Colonic mucosa (tissue), 4 donors: ENCODE results near the gene MLLT10. TPM values are rescaled to one million over a fixed set of nuclear protein-coding genes. Genes with fewer than 3 reads are reported as not detected.

Source experiments
- DNase-seq: peaks from one replicate; pipeline ENCODE4 v3.0.0-alpha.2; 2020
- H3K27ac ChIP-seq: fragments of 200-600 bp; one replicate; pipeline ENCODE4 v1.8.0; 2021
- H3K27me3 ChIP-seq: fragments of 200-600 bp; one replicate; pipeline ENCODE4 v1.8.0; 2021
- H3K36me3 ChIP-seq: fragments of 200-600 bp; one replicate; pipeline ENCODE4 v1.8.0; 2021
- H3K4me1 ChIP-seq: fragments of 200-600 bp; one replicate; pipeline ENCODE4 v1.8.0; 2021; ENCODE audit warnings: mild to moderate bottlenecking
- H3K4me3 ChIP-seq: fragments of 200-600 bp; one replicate; pipeline ENCODE4 v1.8.0; 2021
- H3K9ac ChIP-seq, 2 donors: one replicate each; pipeline ENCODE4 v1.7.0; 2013; ENCODE audit warnings: control low read depth in 2 of 2, low read depth in 2 of 2, low read length in 2 of 2
- H3K9me3 ChIP-seq: fragments of 200-600 bp; one replicate; pipeline ENCODE4 v1.8.0; 2021
- CTCF ChIP-seq: fragments of 200-600 bp; IDR thresholded peaks from one replicate; pipeline ENCODE4 v1.8.0; 2022; ENCODE audit warnings: antibody characterized with exemption, mild to moderate bottlenecking
- intact Hi-C: fragments of 100-400 bp; cut with DNase I; formaldehyde crosslinking; loops from one replicate; pipeline ENCODE4 v1.14.1; 2022
- total RNA-seq, 2 donors: library from RNA; stranded (reverse); fragmentation: NEBNext Ultra II Directional in 1 of 2; extraction: Animal tissue kit (Norgen Biotek cat#: 25700) in 1 of 2; gene quantifications; one replicate each; pipeline ENCODE4 v1.2.1, GENCODE V29; 2021
- donor health status: healthy.
- donor health status: DM: no; HTN: no; CAD: no.
- donor health status: DM: no; HTN: no; CAD: no.

The MLLT10 gene
- total RNA-seq, 2 donors from 2014 or later = 17.8 to 25.1 TPM

- H3K9ac ChIP-seq = peak overlapping the region in 1 of 2 donors; percentile 32
- no peaks in the 10 kb centered on the region for H3K4me1 ChIP-seq
- intact Hi-C loops = no loop called here
- no peak for DNase-seq
- H3K36me3 ChIP-seq = no peaks in the 10 kb centered on the region
- TF ChIP-seq CTCF = no peak
- H3K9me3 ChIP-seq = no peaks in the 10 kb centered on the region
- peaks cover 69% of the 10 kb centered on the region for H3K27me3 ChIP-seq
- H3K4me3 ChIP-seq = peak overlapping the region; percentile 9
- no peak overlapping the region for H3K27ac ChIP-seq
Observed at GRCh38 chr10:21515361-21516241, 18.4 kb upstream of the MLLT10 start.

- peak; percentile 43 for DNase-seq
- no peaks in the 10 kb centered on the region for H3K36me3 ChIP-seq
- no peaks in the 10 kb centered on the region for H3K9me3 ChIP-seq
- H3K27ac ChIP-seq = no peak overlapping the region
- peaks cover 69% of the 10 kb centered on the region for H3K27me3 ChIP-seq
- intact Hi-C loops = no loop called here
- peak overlapping the region; percentile 30 to 32 for H3K9ac ChIP-seq
- H3K4me1 ChIP-seq = no peaks in the 10 kb centered on the region
- no peak for TF ChIP-seq CTCF
- peak overlapping the region; percentile 51 for H3K4me3 ChIP-seq
Observed at GRCh38 chr10:21516242-21517131, 17.5 kb upstream of the MLLT10 start.

- H3K9ac ChIP-seq = peak overlapping the region in 1 of 2 donors; percentile 61
- DNase-seq = no peak
- H3K36me3 ChIP-seq = no peaks in the 10 kb centered on the region
- peak overlapping the region; percentile 51 for H3K4me3 ChIP-seq
- intact Hi-C loops = no loop called here
- H3K27me3 ChIP-seq = peaks cover 60% of the 10 kb centered on the region
- peak overlapping the region; percentile 39 for H3K27ac ChIP-seq
- no peaks in the 10 kb centered on the region for H3K9me3 ChIP-seq
- no peak for TF ChIP-seq CTCF
- H3K4me1 ChIP-seq = no peaks in the 10 kb centered on the region
Observed at GRCh38 chr10:21517134-21518031, 16.6 kb upstream of the MLLT10 start.

- intact Hi-C loops = no loop called here
- TF ChIP-seq CTCF = no peak
- Histone ChIP-seq H3K4me1 (no peaks in the 10 kb centered on the region), H3K9me3 (no peaks in the 10 kb centered on the region), H3K27ac (peak overlapping the region; percentile 39), H3K36me3 (no peaks in the 10 kb centered on the region), H3K27me3 (peaks cover 58% of the 10 kb centered on the region), H3K4me3 (no peak overlapping the region), H3K9ac (peak overlapping the region in 1 of 2 donors; percentile 10)
- no peak for DNase-seq
Observed at GRCh38 chr10:21518149-21518640, 15.8 kb upstream of the MLLT10 start.
